ENCODE results near the gene VWF. TPM values are rescaled to one million over a fixed set of nuclear protein-coding genes. Genes with fewer than 3 reads are reported as not detected.

Gene VWF
- total RNA-seq, 1 donor from 2014 or later, result 0.06 TPM

- TF ChIP-seq CTCF (conservative IDR thresholded peaks at IDR 0.05; ENCODE audit: low read depth, low read length), result no peak
- DNase-seq (ENCODE audit: low read depth), result no peak
- no peak overlapping the region for H3K4me3 ChIP-seq (ENCODE audit: low read depth, low read length)
Measured at GRCh38 chr12:5921966-5922899, 202.2 kb downstream of the VWF start.

DNA sequence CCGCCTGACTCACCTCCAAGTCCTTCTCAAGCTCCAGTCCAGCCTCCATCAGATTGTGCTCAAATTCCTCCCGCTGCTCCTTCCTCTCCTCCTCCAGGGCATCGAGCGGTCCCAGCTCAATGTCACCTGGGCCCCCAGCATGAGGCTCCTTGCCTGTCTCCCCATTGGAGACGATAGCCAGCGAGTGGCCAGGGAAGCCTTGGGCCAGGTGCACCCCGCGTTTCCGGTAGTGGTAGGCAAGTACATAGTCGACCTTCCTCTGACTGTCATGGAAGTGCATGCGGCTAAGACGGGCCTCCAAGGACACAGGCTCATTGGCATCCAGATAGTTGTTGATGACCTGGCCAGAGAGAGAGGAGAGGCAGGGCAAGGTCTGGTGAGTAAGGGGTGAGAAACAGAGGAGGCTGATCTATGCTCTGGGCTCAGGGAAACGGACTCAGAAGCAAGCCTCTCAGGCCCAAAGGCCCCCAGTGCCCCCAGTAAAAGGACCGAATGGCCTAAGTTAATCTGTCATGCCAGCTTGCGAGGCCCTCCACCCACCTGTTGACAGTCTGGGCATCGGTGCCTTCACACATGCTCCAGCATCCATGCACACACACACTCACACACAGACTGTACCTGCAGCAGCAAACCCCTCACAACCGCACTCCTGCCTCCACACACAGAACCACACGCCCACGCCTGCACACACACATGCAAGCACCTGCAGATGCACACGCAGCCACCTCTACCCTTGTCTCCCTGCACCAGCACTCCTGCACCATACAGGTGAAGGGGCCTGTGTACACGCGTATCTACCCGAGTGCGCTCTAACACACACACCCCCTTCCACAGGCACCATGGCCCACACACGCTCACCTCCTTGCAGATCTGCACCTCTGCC, 203.2 kb downstream of the VWF start:
- DNase-seq (ENCODE audit: low read depth), result no peak
- TF ChIP-seq CTCF (conservative IDR thresholded peaks at IDR 0.05; ENCODE audit: low read depth, low read length), result no peak
- H3K4me3 ChIP-seq (ENCODE audit: low read depth, low read length), result no peak overlapping the region

DNA sequence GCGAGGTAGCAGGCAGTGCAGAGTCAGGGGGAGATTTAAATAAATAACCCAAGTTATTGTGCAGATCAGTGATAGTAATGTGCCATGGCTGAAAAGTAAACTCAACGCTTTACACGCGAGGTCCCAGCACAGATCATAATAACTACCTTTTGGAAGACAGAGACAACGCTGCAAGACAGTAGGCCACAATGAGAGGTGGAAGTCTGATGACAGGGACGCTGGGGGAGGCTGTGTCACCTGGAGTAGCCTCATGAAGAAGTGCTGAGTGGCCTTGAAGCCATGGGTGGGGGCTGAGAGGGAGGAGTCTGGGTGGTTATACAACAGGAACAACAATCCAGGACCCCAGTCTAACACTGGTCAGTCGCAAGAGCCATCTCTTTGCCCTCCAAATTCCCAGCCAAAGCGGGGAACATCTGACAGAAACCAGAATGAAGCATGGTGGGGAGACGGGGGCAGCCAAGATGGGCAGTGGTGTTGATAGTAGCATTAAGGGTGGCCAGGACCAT, 207.6 kb downstream of the VWF start:
- no peak for TF ChIP-seq CTCF (conservative IDR thresholded peaks at IDR 0.05; ENCODE audit: low read depth, low read length)
- DNase-seq (ENCODE audit: low read depth), result no peak
- H3K4me3 ChIP-seq (ENCODE audit: low read depth, low read length), result no peak overlapping the region

- DNase-seq (ENCODE audit: low read depth), result no peak
- H3K4me3 ChIP-seq (ENCODE audit: low read depth, low read length), result no peak overlapping the region
- no peak for TF ChIP-seq CTCF (conservative IDR thresholded peaks at IDR 0.05; ENCODE audit: low read depth, low read length)
Measured at GRCh38 chr12:5915511-5915910, 209.0 kb downstream of the VWF start.

DNA sequence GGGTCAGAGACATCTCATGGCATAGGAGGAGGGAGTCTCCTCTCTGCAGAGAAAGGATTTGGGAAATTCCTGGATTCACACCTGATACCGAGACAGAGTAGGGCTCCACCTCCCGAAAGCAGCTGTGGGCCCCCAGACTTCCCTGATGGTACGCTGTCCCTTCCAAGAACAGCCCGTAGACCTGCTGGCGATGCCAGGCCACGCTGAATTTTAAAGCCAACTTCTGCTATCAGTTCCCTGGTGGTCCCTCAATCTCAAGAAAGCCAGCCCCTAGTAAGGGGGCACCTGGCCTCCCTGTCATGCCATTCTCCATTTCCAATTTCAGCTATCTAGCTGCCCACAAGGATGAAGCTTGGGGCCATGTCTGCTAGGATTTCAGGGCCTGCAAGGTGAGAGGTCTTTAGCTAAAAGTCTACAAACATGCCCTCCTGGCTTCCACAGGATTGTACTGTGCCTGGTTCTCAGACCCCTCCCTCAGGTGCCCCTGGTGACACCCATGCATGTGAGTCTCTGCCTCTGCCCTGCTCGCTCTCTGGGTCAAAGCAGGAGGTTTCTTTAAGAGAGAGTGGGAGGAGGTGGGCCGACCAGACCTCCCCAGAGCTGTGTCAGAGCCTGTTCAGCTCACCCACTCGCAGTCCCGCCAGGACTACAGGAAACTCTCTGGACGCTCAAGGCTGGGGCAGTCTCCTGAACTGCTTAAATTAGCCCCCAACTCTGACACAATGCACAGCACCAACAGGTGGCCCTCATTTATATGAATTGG, 209.9 kb downstream of the VWF start:
- no peak overlapping the region for H3K4me3 ChIP-seq (ENCODE audit: low read depth, low read length)
- DNase-seq (ENCODE audit: low read depth), result no peak
- TF ChIP-seq CTCF (conservative IDR thresholded peaks at IDR 0.05; ENCODE audit: low read depth, low read length), result no peak

DNA sequence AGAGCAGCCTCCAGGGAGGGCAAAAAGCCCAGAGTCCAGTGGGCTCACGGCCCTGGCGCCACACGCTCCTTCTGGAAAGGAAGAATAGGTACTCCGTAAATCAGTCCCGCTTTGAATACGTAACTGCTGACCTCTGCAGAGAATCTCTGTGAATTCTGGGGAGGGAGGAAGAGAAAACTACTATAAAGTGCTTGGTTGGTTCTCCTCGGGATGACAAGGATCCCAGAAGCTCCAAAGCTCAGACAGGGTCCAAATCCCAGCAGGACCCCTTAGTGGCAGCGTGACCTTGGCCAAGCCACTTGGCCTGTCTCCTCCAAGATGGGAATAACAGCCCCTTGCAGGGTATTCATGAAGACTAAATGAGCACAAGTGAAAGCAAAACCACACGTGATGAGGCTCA, 211.1 kb downstream of the VWF start:
- TF ChIP-seq CTCF (conservative IDR thresholded peaks at IDR 0.05; ENCODE audit: low read depth, low read length), result no peak
- DNase-seq (ENCODE audit: low read depth), result no peak
- H3K4me3 ChIP-seq (ENCODE audit: low read depth, low read length), result no peak overlapping the region

Data from epithelial cell of proximal tubule (primary cell).